GM19438 (cell line): ENCODE results near the gene MAP3K20.
"Not testable (repeated sequence)": the region's sequence is repeated elsewhere in the genome, so short reads cannot be mapped to it uniquely, and the experiment has no call there.

Experiments
- ATAC-seq: cut with Tn5 transposase; IDR thresholded peaks from one replicate; pipeline ENCODE4 v1.9.1; 2021; ENCODE audit warnings: low read depth; ENCODE audit not compliant: unreplicated experiment

MAP3K20 gene

DNA sequence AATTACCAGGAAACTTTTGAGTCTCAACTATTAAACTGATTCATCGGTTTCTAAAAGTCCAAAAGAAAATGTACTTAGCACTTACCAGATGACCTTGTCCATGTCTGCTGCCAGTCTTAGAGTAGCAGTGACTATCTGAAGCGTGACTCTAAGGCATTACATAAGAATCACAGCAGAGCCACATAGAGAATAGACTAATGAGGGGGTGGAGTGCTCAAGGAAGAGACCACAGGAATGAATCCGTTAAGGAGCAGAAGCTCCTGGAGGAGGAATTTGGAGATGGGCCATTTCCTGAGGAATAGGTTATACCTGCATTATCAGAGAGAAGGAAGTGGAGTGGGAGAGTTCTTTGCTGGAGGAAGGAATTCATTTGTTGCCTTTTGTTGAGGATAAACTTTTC, 116.0 kb downstream of the MAP3K20 start:
- ATAC-seq, result no peak

- no peak for ATAC-seq
Observed at GRCh38 chr2:173192071-173192470, 116.4 kb downstream of the MAP3K20 start.

DNA sequence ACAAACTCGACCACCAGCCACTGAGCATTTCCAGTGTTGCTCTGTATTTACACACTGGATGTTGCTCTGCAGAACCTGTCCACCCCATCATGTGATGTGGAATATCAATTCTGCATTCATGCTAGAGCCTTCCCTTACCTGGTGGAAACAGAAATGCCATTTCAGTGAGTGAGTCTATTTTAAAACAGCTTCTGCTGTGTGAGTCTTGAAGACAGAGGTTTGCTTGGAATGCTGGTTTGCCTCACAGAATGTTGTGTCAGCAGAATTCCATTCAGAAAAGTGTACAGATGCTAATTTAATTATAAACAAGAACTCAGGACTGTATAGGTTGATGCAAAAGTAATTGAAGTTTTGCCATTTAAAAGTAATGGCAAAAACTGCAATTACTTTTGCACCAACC, 118.3 kb downstream of the MAP3K20 start:
- no peak for ATAC-seq

DNA sequence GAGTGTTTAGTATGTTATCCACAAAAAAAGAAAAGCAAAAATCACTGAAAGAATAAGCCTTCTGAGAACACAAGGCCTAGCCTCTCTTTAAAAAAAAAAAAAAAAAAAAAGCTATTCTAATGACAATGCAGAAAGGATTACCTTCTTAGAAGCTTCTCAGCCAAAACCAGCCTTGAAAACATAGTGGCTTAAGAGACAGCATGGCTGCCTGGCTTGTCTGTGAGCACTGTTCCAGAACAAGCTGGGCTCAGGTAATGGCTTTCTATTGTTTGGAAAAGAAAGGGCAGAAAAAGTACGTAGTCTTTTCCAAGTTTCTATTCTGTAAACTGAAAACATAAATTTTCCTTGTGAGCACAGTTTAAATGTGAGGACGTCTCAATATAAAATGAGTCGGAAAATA, 119.5 kb downstream of the MAP3K20 start:
- ATAC-seq, result no peak

DNA sequence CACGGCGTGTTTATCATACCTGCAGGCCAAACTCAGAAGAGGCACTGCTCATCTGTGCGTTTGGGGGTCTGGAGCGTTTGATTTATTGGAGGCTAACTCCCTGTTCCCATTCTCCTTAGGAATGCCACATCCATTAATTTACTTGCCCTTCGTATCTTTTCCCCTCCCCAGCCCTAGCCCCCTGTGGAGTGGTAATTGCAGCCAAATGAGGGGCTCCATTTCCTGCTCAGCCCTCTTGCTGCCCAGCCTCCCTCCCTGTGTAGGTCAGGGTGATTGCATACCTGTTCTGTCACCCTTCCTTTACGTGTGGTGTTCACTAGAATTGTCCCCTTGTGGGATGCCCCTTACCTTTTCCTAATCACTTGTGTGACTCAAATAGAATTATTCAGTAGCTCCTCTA, 120.4 kb downstream of the MAP3K20 start:
- no peak for ATAC-seq

DNA sequence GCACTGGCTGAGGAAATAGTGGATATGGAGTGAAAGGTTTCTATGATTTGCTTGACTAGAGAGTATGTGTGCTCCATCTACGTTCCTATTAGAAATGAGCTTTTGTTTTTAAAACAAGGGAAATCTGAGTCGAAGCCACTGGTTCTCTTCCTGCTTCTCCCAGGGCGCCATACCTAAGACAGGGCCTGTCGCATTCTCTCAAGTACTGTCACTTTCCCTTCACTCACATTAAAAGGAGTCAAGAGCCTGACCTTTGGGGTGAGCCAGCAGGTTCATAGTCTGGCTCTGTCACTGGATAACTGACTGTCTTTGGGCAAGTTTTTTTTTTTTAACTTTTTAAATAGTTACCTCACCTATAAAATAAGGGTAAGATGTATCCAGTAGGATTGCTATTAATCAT, 121.0 kb downstream of the MAP3K20 start:
- ATAC-seq, result no peak

DNA sequence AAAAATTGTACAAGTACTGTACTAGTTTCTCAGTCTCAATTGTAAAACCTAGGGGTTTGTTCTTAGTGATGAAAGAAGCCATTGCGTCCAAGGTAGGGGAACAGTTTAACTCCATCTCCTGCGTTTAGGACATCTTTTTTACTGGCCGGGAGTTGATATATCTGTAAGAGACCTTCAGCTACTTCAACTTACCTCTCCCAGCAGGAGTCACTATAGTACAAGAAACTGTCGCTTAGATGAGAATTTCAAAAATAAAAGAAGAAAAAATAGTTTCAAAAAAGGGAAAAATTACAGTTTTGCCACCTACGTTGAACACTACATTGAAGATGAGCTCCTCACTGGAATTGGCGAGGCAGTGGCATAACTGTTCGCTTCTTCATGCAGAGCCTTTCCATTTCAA, 122.7 kb downstream of the MAP3K20 start:
- no peak for ATAC-seq

GRCh38 chr2:173199294-173199693, 123.6 kb downstream of the MAP3K20 start:
- no peak for ATAC-seq

GRCh38 chr2:173202570-173202969, 126.9 kb downstream of the MAP3K20 start:
- no peak for ATAC-seq

- ATAC-seq, result no peak
Observed at GRCh38 chr2:173204316-173204715, 128.7 kb downstream of the MAP3K20 start.

DNA sequence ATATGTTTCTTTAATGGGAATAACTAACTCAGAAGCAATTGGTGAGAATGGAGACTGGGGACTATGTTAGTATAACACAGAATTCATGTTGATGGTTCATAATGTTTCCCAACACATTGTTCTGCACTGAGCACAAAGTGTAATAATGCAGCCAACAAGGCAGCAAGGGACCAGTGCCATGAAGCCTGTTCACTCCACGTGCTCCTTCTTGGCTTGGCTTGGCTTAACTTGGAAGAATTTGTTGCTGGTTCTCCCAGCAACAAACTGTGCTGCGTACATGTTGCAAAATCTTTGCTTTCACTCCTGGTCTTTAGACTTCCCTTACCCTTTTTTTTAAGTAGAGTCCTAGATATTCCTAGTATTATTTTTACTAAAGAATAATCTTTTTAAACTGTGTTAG, 129.7 kb downstream of the MAP3K20 start:
- ATAC-seq, result no peak

DNA sequence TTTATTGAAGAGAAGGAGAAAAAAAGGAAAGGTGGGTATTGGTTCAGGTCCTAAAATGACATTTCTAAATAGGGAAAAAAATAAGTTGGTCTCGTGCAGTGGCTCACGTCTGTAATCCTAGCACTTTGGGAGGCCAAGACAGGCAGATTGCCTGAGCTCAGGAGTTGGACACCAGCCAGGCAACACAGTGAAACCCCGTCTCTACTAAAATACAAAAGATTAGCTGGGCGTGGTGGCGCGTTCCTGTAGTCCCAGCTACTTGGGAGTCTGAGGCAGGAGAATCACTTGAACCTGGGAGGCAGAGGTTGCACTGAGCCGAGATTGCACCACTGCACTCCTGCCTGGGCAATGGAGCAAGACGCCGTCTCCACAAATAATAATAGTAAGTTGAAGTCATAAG, 131.5 kb downstream of the MAP3K20 start:
- not testable (repeated sequence) for ATAC-seq

GRCh38 chr2:173210270-173211196, 134.9 kb downstream of the MAP3K20 start:
- no peak for ATAC-seq

GRCh38 chr2:173213181-173213580, 137.5 kb downstream of the MAP3K20 start:
- no peak for ATAC-seq

DNA sequence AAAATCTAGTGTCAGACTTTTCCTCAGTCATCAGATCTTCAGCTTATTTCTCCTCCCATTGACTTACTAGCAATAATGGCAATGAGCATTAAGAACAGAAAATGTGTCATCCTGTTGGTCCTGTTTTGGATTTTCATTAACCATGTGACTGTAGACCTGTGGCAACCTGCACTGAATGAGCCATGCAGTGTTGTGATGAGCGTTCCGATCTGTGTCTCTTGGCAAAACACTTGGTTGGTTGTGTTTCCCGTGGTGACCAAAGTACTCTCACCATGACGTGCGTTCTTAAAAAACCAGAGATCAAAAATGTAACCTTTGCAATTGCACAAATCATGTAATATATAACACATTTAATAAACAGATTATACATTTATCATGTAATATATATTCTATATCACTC, 138.6 kb downstream of the MAP3K20 start:
- no peak for ATAC-seq

DNA sequence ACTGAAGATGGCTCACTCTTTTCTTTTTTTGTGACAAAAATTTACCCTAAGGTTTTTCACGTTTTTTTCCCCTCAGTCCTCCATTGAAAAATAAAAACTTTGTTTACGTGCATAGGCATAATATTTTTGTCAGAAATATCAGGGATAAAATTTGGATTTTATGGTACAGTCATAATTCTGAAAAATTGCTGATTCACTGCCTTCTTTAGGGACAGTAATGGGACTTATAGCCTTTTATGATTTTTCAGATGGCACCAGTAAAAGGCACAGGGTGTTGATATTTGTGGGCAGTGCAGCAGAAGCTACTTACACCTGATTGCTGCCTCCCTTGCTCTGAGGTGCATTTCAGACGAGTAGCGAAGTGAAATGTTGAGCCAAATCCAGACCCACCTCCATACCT, 139.7 kb downstream of the MAP3K20 start:
- no peak for ATAC-seq

GRCh38 chr2:173216051-173216450, 140.4 kb downstream of the MAP3K20 start:
- ATAC-seq, result no peak

- no peak for ATAC-seq
Observed at GRCh38 chr2:173216668-173217067, 141.0 kb downstream of the MAP3K20 start.

DNA sequence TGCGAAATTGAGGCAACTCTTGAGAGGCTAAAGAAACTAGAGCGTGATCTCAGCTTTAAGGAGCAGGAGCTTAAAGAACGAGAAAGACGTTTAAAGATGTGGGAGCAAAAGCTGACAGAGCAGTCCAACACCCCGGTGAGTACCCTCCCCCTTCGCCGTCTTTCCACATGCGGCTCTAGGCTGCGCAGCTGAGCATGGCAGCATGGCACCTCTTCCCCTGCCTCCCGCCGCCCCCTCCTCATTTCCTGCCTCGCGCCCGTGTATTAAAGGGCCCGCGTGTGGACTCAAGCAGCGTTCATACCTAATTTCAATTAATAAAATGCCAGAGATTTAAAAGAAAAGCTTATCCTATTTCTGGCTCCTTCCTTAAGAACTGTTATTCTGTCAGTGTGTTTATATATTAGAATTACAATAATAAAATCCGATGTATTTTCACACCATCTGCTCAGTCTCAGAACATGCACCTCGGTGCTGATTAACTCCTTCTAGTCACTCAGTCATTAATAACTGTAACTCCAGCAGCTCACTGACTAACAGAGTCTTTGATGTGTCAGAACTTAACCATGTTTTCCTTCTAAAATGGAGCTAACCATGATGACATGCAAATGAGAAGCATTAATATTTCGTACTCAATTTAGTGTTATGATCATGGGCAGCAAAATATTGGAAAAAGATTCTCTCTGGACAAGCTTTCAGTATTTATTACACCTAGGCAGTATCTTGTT, 141.6 kb downstream of the MAP3K20 start:
- ATAC-seq, result no peak

GRCh38 chr2:173218326-173219056, 142.8 kb downstream of the MAP3K20 start:
- ATAC-seq, result no peak

DNA sequence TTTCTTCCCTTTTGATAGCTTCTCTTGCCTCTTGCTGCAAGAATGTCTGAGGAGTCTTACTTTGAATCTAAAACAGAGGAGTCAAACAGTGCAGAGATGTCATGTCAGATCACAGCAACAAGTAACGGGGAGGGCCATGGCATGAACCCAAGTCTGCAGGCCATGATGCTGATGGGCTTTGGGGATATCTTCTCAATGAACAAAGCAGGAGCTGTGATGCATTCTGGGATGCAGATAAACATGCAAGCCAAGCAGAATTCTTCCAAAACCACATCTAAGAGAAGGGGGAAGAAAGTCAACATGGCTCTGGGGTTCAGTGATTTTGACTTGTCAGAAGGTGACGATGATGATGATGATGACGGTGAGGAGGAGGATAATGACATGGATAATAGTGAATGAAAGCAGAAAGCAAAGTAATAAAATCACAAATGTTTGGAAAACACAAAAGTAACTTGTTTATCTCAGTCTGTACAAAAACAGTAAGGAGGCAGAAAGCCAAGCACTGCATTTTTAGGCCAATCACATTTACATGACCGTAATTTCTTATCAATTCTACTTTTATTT, 145.6 kb downstream of the MAP3K20 start:
- no peak for ATAC-seq
